Fibroblast of gingiva (primary cell): ENCODE results near the gene NDUFA13.
A peak's percentile ranks its signal among the peaks of the same experiment; 100 is the strongest.

Experiments
- DNase-seq: peaks from one replicate; pipeline ENCODE4 v3.0.0-alpha.2; 2011; ENCODE audit warnings: low read depth

NDUFA13 gene

DNA sequence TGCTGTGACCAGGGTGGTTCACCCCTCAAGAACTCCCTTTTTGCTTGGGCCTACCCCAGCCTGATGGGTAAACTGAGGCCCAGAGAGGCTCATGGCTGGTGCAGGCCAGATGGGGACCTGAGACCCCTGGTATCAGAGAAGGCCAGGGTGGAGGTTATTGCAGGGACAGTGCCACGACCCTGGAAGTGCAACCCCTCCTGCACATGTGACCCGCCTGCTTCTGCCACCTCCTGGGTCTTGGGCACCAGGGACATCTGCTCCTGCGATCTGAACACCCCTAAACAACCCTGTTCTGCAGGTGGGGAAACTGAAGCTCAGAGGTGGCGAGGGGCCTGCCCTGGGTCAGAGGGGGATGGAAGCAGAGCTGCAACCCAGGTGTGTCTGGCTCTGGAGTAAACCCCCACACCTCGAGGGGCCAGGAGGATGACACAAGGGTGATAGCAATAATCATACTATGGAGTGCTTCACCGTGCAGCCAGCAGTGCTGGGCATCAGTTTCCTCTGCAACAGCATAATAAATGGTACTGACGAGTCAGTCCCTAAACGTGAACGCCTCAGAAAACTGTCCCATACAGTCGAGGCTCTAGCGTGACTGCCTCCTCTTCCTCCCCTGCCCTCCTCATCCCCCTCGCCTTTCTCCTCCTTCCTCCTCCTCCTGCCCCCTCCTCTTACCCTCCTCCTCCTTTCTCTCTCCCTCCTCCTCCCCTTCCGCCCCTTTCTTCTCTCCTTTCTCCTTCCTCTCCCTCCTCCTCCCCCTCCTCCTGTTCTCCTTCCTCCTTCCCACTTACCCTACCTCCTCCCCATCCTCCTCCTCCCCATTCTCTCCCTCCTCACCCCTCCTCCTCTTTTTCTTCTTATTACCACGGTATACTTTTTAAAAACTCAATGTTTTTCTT lies 17.0 kb downstream of the NDUFA13 start:
- no peak for DNase-seq

DNA sequence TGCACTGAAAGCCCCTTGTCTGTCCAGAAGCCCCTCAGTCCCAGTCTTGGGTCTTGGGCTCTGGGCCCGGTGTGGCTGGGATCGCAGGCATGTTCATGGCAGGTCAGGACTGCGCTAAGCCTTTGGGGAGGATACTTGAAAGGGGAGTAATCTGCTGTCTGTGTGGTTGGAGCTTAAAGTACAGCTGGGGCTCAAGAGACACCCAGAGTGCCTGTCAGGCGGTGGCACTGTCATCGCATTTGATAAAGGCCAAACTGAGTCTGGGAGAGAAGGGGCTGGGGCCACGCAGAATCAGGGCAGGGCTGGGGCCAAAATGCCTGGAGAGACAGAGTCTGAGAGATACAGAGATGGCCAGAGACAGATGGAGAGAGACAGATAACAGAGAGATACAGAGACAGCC lies 17.8 kb downstream of the NDUFA13 start:
- no peak for DNase-seq

DNA sequence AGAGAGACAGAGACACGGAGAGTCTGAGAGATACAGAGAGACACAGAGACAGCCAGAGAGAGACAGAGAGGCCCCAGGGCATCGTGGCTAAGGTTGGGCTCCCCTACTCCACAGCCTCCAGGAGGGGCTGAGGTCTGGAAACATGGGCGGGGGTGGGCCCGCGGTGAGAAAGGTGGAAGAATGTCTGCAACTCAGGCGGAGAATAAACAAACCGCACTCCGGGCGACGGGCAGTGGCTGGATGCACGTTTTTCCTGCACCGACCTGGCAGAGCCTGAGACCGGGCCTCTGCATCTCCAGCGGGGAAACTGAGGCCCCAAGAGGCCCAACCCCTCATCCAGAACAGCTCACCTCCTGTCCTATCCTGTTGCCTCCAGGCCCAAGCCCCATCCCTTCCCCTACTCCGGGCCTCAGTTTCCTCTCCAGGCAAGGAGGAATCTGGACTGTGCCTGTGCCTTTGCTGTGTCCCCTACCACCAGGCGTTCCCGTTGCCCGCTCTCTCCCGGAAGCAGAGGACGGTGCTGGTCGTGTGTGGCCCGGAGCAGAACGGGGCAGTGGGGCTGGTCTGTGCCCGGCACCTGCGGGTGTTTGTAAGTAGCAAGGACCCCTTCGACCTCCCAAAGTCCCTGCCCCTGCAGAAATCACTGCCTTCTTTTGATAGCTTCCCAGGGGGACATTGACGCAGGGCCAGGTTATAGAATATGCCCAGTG lies 18.7 kb downstream of the NDUFA13 start:
- DNase-seq = no peak

DNA sequence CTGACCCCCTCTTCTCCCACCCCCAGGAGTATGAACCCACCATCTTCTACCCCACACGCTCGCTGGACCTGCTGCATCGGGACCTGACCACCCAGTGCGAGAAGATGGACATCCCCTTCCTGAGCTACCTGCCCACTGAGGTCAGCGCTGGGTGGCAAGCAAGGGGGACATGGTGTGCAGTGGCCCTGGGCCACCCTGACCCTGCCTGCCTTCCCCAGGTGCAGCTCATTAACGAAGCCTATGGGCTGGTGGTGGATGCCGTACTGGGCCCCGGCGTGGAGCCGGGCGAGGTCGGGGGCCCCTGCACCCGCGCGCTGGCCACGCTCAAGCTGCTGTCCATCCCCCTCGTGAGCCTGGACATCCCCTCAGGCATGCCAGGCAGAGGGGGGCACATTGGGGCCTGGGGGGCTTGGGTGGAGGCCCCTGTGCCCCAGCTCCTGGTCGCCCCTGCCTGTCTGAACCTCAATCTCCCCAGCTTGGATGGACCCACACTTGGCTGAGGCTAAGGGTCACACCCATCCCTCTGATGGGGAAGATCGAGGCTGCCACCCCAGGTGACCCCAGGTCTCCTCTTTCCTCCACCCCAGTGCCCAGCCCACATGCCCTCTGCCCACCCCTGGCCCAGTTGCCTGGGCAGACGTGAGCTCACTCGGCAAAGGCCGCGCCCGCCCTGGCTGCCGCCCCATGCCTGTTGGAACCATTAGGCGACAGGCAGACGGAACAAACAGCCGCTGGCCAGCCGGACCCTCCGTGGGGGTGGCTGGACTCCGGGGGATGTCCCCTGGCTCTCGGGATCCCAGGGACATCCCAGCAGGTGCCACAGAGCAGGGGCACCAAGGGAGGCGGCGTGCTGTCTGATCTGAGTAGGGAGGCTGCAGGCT lies 19.5 kb downstream of the NDUFA13 start:
- no peak for DNase-seq

DNA sequence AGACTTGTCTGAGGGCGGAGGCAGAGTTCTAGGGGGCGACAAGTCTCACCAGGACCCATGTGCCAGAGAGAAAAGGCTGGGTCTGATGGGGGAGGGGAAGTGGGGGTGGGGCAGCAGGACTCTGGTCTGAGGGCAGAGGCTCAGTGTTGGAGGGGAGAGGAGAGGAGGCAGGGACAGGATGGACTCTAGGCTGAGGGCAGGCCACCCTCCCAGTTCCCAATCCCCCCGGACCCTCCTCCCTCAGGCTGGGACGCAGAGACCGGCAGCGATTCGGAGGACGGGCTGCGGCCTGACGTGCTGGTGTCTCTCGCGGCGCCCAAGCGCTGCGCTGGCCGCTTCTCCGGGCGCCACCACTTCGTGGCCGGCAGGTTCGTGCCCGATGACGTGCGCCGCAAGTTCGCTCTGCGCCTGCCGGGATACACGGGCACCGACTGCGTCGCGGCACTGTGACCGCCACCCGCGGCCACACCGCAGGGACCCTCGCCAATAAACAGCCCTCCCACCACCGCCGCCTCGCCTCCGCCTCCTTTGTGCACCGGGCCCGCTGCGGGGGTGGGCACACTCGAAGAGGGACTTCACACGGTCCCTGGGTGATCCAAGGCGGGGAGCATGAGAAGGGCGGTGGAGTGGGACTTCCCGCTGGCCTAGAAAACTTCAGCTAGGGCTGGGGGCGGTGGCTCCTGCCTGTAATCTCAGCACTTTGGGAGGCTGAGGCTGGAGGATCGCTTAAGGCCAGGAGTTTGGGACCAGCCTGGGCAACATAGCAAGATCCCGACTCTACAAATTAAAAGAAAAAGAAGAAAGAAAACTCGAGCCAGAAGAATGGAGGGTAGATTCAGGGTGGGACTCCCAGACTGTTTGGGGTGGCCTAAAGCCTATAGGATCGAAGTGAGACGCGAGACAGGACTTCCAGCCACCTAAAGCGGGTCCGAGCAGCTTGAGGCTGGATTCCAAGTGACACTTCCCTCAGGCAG lies 21.3 kb downstream of the NDUFA13 start:
- no peak for DNase-seq

DNA sequence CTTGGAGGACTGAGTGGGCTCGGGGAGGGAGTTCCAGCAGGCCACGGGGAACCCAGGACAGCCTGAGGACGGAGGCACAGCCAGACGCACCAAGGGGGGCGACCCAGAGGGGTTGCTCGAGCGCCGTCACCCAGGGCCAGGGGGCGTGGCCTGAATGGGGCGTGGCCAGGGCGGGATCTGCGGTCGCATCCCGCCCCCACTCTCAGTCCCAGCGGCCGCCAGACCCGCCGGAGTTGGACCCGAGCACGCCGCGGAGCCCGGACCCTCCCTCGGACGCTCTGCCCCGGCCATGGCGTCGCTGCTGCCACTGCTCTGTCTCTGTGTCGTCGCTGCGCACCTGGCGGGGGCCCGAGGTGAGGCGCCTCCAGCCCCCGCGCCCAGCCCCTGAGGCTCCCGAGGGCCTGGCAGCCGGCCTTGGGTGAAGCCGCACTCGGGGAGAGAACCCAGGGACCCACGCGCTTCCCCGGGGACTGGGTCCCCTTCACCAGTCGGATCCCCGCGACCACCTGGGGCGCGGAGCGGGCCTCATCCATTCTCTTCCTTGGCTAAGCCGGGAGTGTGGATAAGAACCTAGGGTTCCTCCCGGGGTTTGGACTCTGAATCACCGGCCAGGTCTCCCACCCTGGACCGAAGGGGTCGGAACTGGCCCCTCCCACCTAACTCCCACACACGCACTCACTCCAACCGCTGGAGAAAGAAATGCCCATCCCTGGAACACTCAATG lies 22.2 kb downstream of the NDUFA13 start, which contains the start of gene CILP2:
Gene CILP2, plus strand, starts transcription at position 205 of the 724 bp plus-strand sequence. Its CDS starts 85 bp downstream, at position 290.
- DNase-seq = no peak

DNA sequence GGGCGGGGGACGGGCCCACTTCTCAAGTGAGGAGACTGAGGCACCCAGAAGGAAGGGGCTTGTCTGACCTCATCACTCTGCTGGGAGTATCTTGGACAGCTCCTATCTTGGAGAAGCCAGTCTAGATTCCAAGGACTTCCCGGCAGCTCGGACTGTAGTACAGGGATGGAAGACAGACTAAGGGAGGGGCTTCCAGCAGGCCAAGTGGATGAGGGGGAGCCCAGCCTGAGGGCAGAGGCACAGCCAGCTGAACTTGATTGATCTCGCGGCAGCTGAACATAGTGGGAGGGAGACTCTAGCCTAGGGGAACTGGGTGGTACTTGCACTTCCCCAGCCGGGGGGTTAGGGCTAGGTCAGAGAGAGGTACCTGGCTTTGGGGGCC lies 22.8 kb downstream of the NDUFA13 start:
- no peak for DNase-seq

DNA sequence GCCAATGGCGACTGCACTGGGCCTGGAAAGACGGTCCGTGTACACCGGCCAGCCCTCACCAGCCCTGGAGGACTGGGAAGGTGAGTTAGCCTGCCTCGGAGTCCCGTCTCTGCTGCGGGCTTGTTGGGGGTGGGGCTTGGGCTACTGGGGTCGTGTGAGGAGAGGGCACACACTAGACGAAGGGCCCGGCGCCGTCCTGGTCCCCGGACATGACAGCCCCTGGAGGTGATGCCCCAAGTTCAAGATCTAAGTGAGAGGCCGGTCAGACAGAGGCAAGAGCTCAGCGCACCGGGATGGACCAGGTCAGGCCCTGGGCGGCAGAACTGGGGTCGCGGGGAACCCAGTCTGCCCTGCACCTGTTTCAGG lies 23.7 kb downstream of the NDUFA13 start:
- no peak for DNase-seq

DNA sequence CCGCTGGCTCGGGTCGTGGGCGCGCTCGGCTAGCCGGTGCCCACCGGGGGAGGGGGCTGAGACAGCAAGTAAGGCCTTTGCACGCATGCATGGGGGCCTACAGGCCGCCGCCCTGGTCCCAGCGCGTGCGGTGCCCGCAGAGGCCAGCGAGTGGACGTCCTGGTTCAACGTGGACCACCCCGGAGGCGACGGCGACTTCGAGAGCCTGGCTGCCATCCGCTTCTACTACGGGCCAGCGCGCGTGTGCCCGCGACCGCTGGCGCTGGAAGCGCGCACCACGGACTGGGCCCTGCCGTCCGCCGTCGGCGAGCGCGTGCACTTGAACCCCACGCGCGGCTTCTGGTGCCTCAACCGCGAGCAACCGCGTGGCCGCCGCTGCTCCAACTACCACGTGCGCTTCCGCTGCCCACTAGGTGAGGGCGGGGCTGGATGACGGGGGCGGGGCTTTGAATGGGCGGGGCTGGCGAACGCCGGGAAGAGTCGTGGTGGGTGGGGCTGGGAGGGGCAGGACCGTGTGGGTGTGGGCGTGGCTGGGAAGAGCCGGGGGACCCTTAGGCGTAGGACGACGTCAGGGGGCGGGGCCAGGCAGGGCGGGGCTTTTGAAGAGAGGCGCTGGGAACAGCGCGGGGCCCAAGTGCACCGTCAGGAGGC lies 24.2 kb downstream of the NDUFA13 start:
- DNase-seq = peak; percentile 48

DNA sequence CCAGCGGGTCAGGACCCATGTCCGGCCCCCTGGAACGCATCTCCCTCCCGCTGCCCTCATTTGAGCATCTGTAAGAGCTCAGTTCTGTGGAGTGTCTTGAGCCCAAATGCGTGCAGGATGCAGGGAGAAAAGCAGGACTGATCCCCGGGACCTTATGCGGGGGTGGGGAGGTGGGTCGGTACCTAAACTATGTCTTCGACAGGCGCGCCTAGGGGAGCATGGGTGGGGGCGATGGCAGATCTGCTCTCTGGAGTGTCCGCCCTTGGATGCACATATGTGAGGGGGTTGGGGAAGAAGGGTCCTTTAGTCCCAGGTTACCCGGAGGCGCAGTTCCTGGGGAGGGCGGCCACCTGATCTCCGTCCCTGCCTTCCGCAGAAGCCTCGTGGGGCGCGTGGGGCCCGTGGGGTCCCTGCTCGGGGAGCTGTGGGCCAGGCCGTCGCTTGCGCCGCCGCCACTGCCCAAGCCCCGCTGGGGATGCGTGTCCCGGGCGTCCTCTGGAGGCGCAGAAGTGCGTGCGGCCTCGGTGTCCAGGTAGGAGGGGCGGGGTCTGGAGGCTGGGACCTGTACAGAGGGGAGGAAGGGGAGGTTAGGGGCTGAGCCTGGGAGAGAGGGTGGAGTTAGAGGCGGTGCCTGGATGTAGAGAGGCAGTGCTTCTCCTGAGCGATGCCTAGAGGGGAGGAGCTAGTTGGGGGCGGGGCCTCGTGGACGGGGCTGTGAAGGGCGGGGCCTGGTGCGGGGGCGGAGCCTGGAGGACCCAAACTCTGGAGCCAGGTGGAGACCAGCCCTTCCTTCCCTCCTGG lies 24.9 kb downstream of the NDUFA13 start:
- DNase-seq = no peak

DNA sequence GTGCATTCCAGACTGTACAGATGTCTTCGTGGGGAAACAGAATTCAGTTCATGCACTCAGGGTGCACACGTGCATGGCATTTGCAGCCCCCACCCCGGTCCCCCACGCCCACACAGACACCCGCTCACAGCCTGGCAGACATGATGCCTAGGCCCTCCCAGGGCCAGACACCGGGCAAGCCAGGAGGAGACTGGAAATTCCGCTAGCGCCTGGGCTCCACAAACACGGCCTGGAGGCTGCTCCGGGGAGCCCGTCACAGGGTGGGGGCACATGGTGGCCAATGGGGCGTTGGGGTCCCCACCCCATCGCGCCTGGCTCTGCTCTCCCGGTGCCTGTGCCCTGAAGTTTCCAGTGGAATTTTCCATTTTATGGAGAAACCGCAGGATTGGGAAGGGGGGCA lies 25.6 kb downstream of the NDUFA13 start:
- no peak for DNase-seq

DNA sequence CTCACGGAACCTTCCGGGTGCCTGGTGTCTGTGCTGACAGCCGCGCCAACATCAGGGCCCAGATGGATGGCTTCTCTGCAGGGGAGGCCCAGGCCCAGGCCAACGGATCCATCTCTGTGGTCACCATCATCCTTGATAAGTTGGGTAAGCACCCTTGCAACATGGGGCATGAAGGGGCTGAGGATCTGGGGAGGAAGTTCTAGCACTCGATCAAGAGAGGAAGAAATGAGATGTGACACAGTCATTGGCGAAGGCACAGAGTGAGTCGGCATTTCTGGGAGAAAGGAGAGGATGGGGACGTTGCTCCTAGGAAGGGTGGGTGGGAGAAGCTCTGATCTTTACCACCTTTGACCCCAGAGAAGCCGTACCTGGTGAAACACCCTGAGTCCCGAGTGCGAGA lies 26.5 kb downstream of the NDUFA13 start:
- DNase-seq = no peak

DNA sequence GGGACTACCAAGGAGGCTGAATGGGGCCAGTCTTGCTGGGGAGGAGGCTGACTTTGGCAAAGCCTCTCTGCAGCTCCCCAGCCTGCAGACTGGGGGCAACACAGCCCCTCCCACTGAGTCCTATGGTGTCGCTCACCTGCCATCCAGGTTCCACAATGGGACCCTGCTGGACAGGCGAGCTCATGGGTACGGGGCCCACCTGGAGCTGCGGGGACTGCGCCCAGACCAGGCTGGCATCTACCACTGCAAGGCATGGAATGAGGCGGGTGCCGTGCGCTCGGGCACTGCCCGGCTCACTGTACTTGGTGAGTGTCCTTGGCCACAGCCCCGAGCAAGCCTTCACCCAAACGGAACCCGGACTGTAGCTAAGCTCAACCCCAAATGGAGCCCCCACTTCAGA lies 27.1 kb downstream of the NDUFA13 start:
- no peak for DNase-seq

DNA sequence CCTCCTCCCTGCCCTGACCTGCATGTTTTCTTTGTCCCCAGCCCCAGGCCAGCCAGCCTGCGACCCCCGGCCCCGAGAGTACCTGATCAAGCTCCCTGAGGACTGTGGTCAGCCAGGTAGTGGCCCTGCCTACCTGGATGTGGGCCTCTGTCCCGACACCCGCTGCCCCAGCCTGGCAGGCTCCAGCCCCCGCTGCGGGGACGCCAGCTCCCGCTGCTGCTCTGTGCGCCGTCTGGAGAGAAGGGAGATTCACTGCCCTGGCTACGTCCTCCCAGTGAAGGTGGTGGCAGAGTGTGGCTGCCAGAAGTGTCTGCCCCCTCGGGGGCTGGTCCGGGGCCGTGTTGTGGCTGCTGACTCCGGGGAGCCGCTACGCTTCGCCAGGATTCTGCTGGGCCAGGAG lies 27.6 kb downstream of the NDUFA13 start:
- no peak for DNase-seq

DNA sequence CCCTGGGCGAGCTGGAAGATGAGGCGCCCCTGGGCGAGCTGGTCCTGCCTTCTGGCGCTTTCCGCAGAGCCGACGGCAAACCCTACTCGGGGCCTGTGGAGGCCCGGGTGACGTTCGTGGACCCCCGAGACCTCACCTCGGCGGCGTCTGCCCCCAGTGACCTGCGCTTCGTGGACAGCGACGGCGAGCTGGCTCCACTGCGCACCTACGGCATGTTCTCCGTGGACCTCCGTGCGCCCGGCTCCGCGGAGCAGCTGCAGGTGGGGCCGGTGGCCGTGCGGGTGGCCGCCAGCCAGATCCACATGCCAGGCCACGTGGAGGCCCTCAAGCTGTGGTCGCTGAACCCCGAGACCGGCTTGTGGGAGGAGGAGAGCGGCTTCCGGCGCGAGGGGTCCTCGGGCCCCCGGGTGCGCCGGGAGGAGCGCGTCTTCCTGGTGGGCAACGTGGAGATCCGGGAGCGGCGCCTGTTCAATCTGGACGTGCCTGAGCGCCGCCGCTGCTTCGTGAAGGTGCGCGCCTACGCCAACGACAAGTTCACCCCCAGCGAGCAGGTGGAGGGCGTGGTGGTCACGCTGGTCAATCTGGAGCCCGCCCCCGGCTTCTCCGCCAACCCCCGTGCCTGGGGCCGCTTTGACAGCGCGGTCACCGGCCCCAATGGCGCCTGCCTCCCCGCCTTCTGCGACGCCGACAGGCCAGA lies 28.4 kb downstream of the NDUFA13 start:
- DNase-seq = no peak

DNA sequence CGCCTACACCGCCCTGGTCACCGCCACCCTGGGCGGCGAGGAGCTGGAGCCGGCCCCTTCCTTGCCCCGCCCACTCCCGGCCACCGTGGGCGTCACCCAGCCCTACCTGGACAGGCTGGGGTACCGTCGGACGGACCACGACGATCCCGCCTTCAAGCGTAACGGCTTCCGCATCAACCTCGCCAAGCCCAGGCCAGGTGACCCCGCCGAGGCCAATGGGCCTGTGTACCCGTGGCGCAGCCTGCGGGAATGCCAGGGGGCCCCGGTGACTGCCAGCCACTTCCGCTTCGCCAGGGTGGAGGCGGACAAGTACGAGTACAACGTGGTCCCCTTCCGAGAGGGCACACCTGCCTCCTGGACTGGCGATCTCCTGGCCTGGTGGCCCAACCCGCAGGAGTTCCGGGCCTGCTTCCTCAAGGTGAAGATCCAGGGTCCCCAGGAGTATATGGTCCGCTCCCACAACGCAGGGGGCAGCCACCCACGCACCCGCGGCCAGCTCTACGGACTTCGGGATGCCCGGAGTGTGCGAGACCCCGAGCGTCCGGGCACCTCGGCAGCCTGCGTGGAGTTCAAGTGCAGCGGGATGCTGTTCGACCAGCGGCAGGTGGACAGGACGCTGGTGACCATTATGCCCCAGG lies 29.0 kb downstream of the NDUFA13 start:
- no peak for DNase-seq

DNA sequence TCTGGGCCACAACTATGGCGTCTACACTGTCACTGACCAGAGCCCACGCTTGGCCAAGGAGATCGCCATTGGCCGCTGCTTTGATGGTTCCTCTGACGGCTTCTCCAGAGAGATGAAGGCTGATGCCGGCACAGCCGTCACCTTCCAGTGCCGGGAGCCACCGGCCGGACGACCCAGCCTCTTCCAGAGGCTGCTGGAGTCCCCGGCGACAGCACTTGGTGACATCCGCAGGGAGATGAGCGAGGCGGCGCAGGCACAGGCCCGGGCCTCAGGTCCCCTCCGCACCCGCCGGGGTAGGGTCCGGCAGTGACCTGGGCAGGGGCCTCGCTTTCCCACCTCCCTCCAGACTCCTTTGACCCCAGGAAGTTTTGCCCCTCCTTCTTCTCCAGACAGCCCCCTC lies 29.7 kb downstream of the NDUFA13 start:
- no peak for DNase-seq

DNA sequence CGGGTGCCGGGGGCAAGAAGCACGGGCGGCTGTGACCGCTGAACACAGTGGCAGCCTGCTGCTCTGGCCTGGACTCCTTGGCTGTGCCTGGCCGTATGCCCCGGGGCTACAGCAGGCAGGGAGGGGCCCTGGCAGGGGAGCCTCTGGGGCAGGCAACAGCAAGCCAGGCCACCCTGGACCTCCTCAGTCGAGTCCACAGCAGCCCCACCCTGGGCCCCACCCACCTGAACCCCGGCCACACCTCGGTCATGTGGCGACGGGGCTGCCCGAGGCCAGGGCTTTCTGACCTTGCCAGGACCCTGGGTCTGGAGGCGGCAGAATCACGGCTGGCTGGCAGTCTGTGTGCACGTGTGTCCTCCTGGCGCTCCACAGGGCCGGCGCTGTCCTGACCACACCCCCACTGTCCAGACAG lies 30.7 kb downstream of the NDUFA13 start:
- DNase-seq = no peak
